ENCODE results near the gene CETN1. TPM values are rescaled to one million over a fixed set of nuclear protein-coding genes. Genes with fewer than 3 reads are reported as not detected.

Gene CETN1
- total and polyA plus RNA-seq, 2 donors (not counting 1 experiment from before 2014, with no cell fraction given): not detected

- Histone ChIP-seq H3K27me3 (replicated peaks in 1 of 4; ENCODE audit: control extremely low read depth in 1 of 4, control insufficient read depth in 3 of 4, insufficient read depth in 4 of 4, low read length in 3 of 4) (no peaks in the 10 kb centered on the region), H3K9ac (ENCODE audit: low read length) (no peak overlapping the region), H2AFZ (ENCODE audit: insufficient read depth, low read depth, low read length, poor library complexity, severe bottlenecking) (no peak overlapping the region), H3K4me3 (ENCODE audit: control extremely low read depth in 1 of 5, extremely low read depth in 1 of 5, insufficient read depth in 1 of 5, low read depth in 2 of 5, low read length in 4 of 5) (no peak overlapping the region), H3K79me2 (ENCODE audit: control insufficient read depth, insufficient read depth, low read length) (no peaks in the 10 kb centered on the region), H3K27ac (ENCODE audit: low read length in 2 of 2) (no peak overlapping the region), H3K9me3 (ENCODE audit: control extremely low read depth in 1 of 3, control insufficient read depth in 2 of 3, insufficient read depth in 1 of 3, low read length in 2 of 3) (peaks cover 0 to 1% (median 0%) of the 10 kb centered on the region in 3 donors), H3K36me3 (replicated peaks in 1 of 2; ENCODE audit: control extremely low read depth in 1 of 2, control insufficient read depth in 1 of 2, extremely low read depth in 1 of 2, insufficient read depth in 2 of 2, low read length in 1 of 2) (no peaks in the 10 kb centered on the region), H3K4me1 (ENCODE audit: control insufficient read depth in 2 of 2, insufficient read depth in 2 of 2, low read length in 2 of 2) (no peaks in the 10 kb centered on the region), H4K20me1 (ENCODE audit: control insufficient read depth, insufficient read depth, low read length, poor library complexity, severe bottlenecking) (no peaks in the 10 kb centered on the region), H3K4me2 (replicated peaks; ENCODE audit: low read depth, low read length, poor library complexity, severe bottlenecking) (no peak overlapping the region)
- peaks cover 3% of the 10 kb centered on the region for H3K4me1 Mint-ChIP-seq
- no peak for TF ChIP-seq EZH2 (IDR thresholded peaks at IDR 0.05; ENCODE audit: borderline replicate concordance, insufficient read depth, low read depth, low read length, poor library complexity, severe bottlenecking)
- TF ChIP-seq, protein P1, sequence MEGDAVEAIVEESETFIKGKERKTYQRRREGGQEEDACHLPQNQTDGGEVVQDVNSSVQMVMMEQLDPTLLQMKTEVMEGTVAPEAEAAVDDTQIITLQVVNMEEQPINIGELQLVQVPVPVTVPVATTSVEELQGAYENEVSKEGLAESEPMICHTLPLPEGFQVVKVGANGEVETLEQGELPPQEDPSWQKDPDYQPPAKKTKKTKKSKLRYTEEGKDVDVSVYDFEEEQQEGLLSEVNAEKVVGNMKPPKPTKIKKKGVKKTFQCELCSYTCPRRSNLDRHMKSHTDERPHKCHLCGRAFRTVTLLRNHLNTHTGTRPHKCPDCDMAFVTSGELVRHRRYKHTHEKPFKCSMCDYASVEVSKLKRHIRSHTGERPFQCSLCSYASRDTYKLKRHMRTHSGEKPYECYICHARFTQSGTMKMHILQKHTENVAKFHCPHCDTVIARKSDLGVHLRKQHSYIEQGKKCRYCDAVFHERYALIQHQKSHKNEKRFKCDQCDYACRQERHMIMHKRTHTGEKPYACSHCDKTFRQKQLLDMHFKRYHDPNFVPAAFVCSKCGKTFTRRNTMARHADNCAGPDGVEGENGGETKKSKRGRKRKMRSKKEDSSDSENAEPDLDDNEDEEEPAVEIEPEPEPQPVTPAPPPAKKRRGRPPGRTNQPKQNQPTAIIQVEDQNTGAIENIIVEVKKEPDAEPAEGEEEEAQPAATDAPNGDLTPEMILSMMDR (IDR thresholded peaks at IDR 0.05): no peak
- ChIA-PET CTCF (interaction anchor here (0.9 kb wide), 1 partner anchor 8 kb away, joined by 3 read pairs; no protein-coding TSS in a partner anchor), POLR2A (no interaction called here)
- no CpG with 5 or more reads among the region's 1 CpG for WGBS (ENCODE audit: insufficient coverage)
- ATAC-seq (ENCODE audit: low read depth) (no peak), DNase-seq (no peak)
- H3K27me3 Mint-ChIP-seq: peaks cover 11% of the 10 kb centered on the region
- H3K4me3 Mint-ChIP-seq: no peak overlapping the region
- intact Hi-C loops (cut with micrococcal nuclease): no loop called here
- H3K9me3 Mint-ChIP-seq (ENCODE audit: insufficient read depth): no peaks in the 10 kb centered on the region
- no peak overlapping the region for H3K27ac Mint-ChIP-seq
Observed at GRCh38 chr18:614193-614592, 34.0 kb downstream of the CETN1 start.

- Mint-ChIP-seq H3K27ac (no peak overlapping the region), H3K27me3 (peaks cover 8% of the 10 kb centered on the region), H3K4me3 (no peak overlapping the region), H3K4me1 (peaks cover 3% of the 10 kb centered on the region), H3K9me3 (ENCODE audit: insufficient read depth) (no peaks in the 10 kb centered on the region)
- Histone ChIP-seq H3K9me3 (ENCODE audit: control extremely low read depth in 1 of 3, control insufficient read depth in 2 of 3, insufficient read depth in 1 of 3, low read length in 2 of 3) (peaks cover 0 to 1% (median 0%) of the 10 kb centered on the region in 3 donors), H3K4me1 (ENCODE audit: control insufficient read depth in 2 of 2, insufficient read depth in 2 of 2, low read length in 2 of 2) (no peaks in the 10 kb centered on the region), H3K4me2 (replicated peaks; ENCODE audit: low read depth, low read length, poor library complexity, severe bottlenecking) (no peak overlapping the region), H3K79me2 (ENCODE audit: control insufficient read depth, insufficient read depth, low read length) (no peaks in the 10 kb centered on the region), H3K4me3 (ENCODE audit: control extremely low read depth in 1 of 5, extremely low read depth in 1 of 5, insufficient read depth in 1 of 5, low read depth in 2 of 5, low read length in 4 of 5) (no peak overlapping the region), H3K27ac (ENCODE audit: low read length in 2 of 2) (no peak overlapping the region), H4K20me1 (ENCODE audit: control insufficient read depth, insufficient read depth, low read length, poor library complexity, severe bottlenecking) (no peaks in the 10 kb centered on the region), H3K36me3 (replicated peaks in 1 of 2; ENCODE audit: control extremely low read depth in 1 of 2, control insufficient read depth in 1 of 2, extremely low read depth in 1 of 2, insufficient read depth in 2 of 2, low read length in 1 of 2) (no peaks in the 10 kb centered on the region), H3K9ac (ENCODE audit: low read length) (no peak overlapping the region), H2AFZ (ENCODE audit: insufficient read depth, low read depth, low read length, poor library complexity, severe bottlenecking) (no peak overlapping the region), H3K27me3 (replicated peaks in 1 of 4; ENCODE audit: control extremely low read depth in 1 of 4, control insufficient read depth in 3 of 4, insufficient read depth in 4 of 4, low read length in 3 of 4) (no peaks in the 10 kb centered on the region)
- ATAC-seq (ENCODE audit: low read depth) (no peak), DNase-seq (no peak)
- intact Hi-C loops (cut with micrococcal nuclease): no loop called here
- ChIA-PET CTCF (interaction anchor here (0.9 to 1.3 kb wide), 2 partner anchors 7 to 16 kb away, joined by 3 to 5 read pairs; no protein-coding TSS in a partner anchor), POLR2A (no interaction called here)
- WGBS (ENCODE audit: insufficient coverage): 79% methylated on average over 3 of the region's 5 CpGs
- TF ChIP-seq, protein P1 (IDR thresholded peaks at IDR 0.05): no peak
- no peak for TF ChIP-seq EZH2 (IDR thresholded peaks at IDR 0.05; ENCODE audit: borderline replicate concordance, insufficient read depth, low read depth, low read length, poor library complexity, severe bottlenecking)
Observed at GRCh38 chr18:615092-615521, 34.9 kb downstream of the CETN1 start.
